Caco-2 (cell line): ENCODE measurements around the gene ATXN10. TPM values are rescaled to one million over a fixed set of nuclear protein-coding genes. Genes with fewer than 3 reads are reported as not detected.

Source experiments
- BruUV-seq: library from RNA; stranded (reverse); fragments of 400-500 nt; replicated peaks from 2 replicates; lab custom pipeline; 2021; lab: Mats Ljungman, UMichigan
- CTCF ChIA-PET: fragments of 300-600 bp; sonication (Branson Sonifier 250); formaldehyde crosslinking; loops from one replicate; lab custom pipeline; 2022; ENCODE audit warnings: antibody characterized with exemption; lab: Charles Lee
- POLR2A ChIA-PET: fragments of 300-600 bp; sonication (Branson Sonifier 250); formaldehyde crosslinking; loops from one replicate; lab custom pipeline; 2022; ENCODE audit warnings: antibody characterized with exemption; lab: Charles Lee
- DNase-seq, 2 experiments: peaks; one replicate each; pipeline versions ENCODE4 v3.0.0 to v3.0.0-alpha.2; 2020 to 2022
- H3K27me3 ChIP-seq: replicated peaks from 2 replicates; pipeline ENCODE4 v1.6.0; 2011; ENCODE audit warnings: low read length; ENCODE audit not compliant: control insufficient read depth, insufficient read depth
- H3K36me3 ChIP-seq: 2 replicates; pipeline ENCODE4 v1.5.1; 2011; ENCODE audit warnings: low read length; ENCODE audit not compliant: control insufficient read depth, insufficient read depth
- H3K4me1 ChIP-seq: fragments of 250-450 bp; sonication (Bioruptor Pico); 2 replicates; pipeline ENCODE4 v1.5.1; 2020; ENCODE audit warnings: mild to moderate bottlenecking
- H3K4me3 ChIP-seq: 2 replicates; pipeline ENCODE4 v1.5.1; 2011; ENCODE audit warnings: low read depth, mild to moderate bottlenecking, control low read depth, low read length
- H3K9me3 ChIP-seq: fragments of 250-450 bp; sonication (Bioruptor Pico); 2 replicates; pipeline ENCODE4 v1.5.1; 2020; ENCODE audit warnings: mild to moderate bottlenecking, moderate library complexity
- H3K27ac Mint-ChIP-seq: one replicate; pipeline ENCODE4 v1.8.0; 2022; ENCODE audit warnings: mixed read lengths; ENCODE audit not compliant: unreplicated experiment
- H3K27me3 Mint-ChIP-seq: one replicate; pipeline ENCODE4 v1.8.0; 2022; ENCODE audit warnings: mixed read lengths; ENCODE audit not compliant: insufficient read depth, unreplicated experiment
- H3K36me3 Mint-ChIP-seq: one replicate; pipeline ENCODE4 v1.8.0; 2022; ENCODE audit warnings: mild to moderate bottlenecking, mixed read lengths; ENCODE audit not compliant: insufficient read depth, unreplicated experiment
- H3K4me1 Mint-ChIP-seq: one replicate; pipeline ENCODE4 v1.8.0; 2022; ENCODE audit warnings: low read depth, mixed read lengths; ENCODE audit not compliant: unreplicated experiment
- H3K4me3 Mint-ChIP-seq: one replicate; pipeline ENCODE4 v1.8.0; 2022; ENCODE audit warnings: mild to moderate bottlenecking, moderate library complexity, mixed read lengths; ENCODE audit not compliant: unreplicated experiment
- H3K9me3 Mint-ChIP-seq: one replicate; pipeline ENCODE4 v1.8.0; 2022; ENCODE audit warnings: mixed read lengths; ENCODE audit not compliant: unreplicated experiment
- CTCF ChIP-seq, 2 experiments: fragments of 200-600 bp in 1 of 2; IDR thresholded peaks; 1 replicate in 1 of 2; 2 replicates in 1 of 2; pipeline versions ENCODE4 v1.5.1 to v1.8.0; 2011 to 2022; ENCODE audit warnings: antibody characterized with exemption in 1 of 2, control low read depth in 1 of 2, inconsistent platforms in 1 of 2, low read depth in 1 of 2, low read length in 1 of 2, mild to moderate bottlenecking in 1 of 2, moderate library complexity in 1 of 2; ENCODE audit not compliant: insufficient read depth in 1 of 2, severe bottlenecking in 1 of 2, unreplicated experiment in 1 of 2
- intact Hi-C: fragments of 100-400 bp; cut with micrococcal nuclease; formaldehyde crosslinking; loops from one replicate; pipeline ENCODE4 v1.10.0; 2022; ENCODE audit not compliant: unreplicated experiment
- total RNA-seq: library from RNA; stranded (reverse); gene quantifications from 2 replicates; pipeline ENCODE4 v1.2.3, GENCODE V29; 2022

The ATXN10 gene
- total RNA-seq, 1 experiment from 2014 or later = 155 TPM

DNA sequence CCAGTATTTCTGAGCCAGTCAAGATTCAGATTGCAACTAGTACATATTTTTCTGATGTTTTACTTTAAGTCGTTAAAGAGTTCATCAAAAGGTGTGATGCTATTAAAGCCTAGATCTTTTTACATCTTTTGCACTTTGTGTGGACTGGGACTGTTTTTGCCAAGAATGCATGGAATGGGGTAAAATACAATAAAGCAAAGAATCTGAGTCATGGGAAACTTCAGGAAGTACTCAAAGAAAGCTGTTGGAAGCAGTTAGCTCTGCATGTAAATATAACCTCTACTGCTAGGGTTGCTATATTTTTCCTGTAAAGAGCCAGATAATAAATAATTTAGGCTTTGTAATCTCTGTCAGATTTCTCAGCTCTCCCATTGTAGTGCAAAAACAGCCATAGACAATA lies 20.9 kb downstream of the ATXN10 start:
- H3K4me1 Mint-ChIP-seq = peaks cover 8% of the 10 kb centered on the region
- no peak overlapping the region for H3K27ac Mint-ChIP-seq
- DNase-seq = no peak
- no TSS peak for BruUV-seq
- Histone ChIP-seq H3K4me1 (peaks cover 20% of the 10 kb centered on the region), H3K4me3 (no peak overlapping the region), H3K27me3 (no peaks in the 10 kb centered on the region), H3K9me3 (no peaks in the 10 kb centered on the region), H3K36me3 (peaks cover 2% of the 10 kb centered on the region; the same call in 1 of the 2 replicates)
- intact Hi-C loops = no loop called here
- ChIA-PET POLR2A (no interaction called here), CTCF (interaction anchor here (0.9 kb wide), 1 partner anchor 22 kb away, joined by 3 read pairs; no protein-coding TSS in a partner anchor)
- TF ChIP-seq CTCF (IDR thresholded peaks at IDR 0.05; ENCODE audit: insufficient read depth in 1 of 2, low read depth in 1 of 2, low read length in 1 of 2, severe bottlenecking in 1 of 2, unreplicated experiment in 1 of 2) = no peak
- no peaks in the 10 kb centered on the region for H3K27me3 Mint-ChIP-seq
- no peak overlapping the region for H3K4me3 Mint-ChIP-seq
- no peaks in the 10 kb centered on the region for H3K9me3 Mint-ChIP-seq
- H3K36me3 Mint-ChIP-seq = peaks cover 22% of the 10 kb centered on the region

- no TSS peak for BruUV-seq
- Mint-ChIP-seq H3K4me3 (no peak overlapping the region), H3K27me3 (no peaks in the 10 kb centered on the region), H3K27ac (no peak overlapping the region), H3K4me1 (peaks cover under 1% of the 10 kb centered on the region), H3K36me3 (peaks cover 27% of the 10 kb centered on the region), H3K9me3 (no peaks in the 10 kb centered on the region)
- no peak overlapping the region for H3K4me3 ChIP-seq
- POLR2A ChIA-PET = no interaction called here
- H3K27me3 ChIP-seq = no peaks in the 10 kb centered on the region
- CTCF ChIA-PET = no interaction called here
- H3K9me3 ChIP-seq = no peaks in the 10 kb centered on the region
- peaks cover 11% of the 10 kb centered on the region for H3K4me1 ChIP-seq
- no peak for DNase-seq
- H3K36me3 ChIP-seq = peaks cover 2% of the 10 kb centered on the region; the same call in 1 of the 2 replicates
- intact Hi-C loops = no loop called here
- TF ChIP-seq CTCF (IDR thresholded peaks at IDR 0.05; ENCODE audit: insufficient read depth in 1 of 2, low read depth in 1 of 2, low read length in 1 of 2, severe bottlenecking in 1 of 2, unreplicated experiment in 1 of 2) = no peak
These were observed 22.2 kb downstream of the ATXN10 start for GRCh38 chr22:45693835-45694234.

- DNase-seq = no peak
- no peaks in the 10 kb centered on the region for H3K27me3 ChIP-seq
- intact Hi-C loops = no loop called here
- H3K4me3 ChIP-seq = no peak overlapping the region
- H3K36me3 ChIP-seq = peaks cover 2% of the 10 kb centered on the region; the same call in 1 of the 2 replicates
- Mint-ChIP-seq H3K27me3 (no peaks in the 10 kb centered on the region), H3K4me3 (no peak overlapping the region), H3K9me3 (no peaks in the 10 kb centered on the region), H3K36me3 (peaks cover 32% of the 10 kb centered on the region), H3K4me1 (no peaks in the 10 kb centered on the region), H3K27ac (no peak overlapping the region)
- no TSS peak for BruUV-seq
- no peaks in the 10 kb centered on the region for H3K9me3 ChIP-seq
- TF ChIP-seq CTCF (IDR thresholded peaks at IDR 0.05; ENCODE audit: insufficient read depth in 1 of 2, low read depth in 1 of 2, low read length in 1 of 2, severe bottlenecking in 1 of 2, unreplicated experiment in 1 of 2) = no peak
- H3K4me1 ChIP-seq = peaks cover 6% of the 10 kb centered on the region; the same call in 1 of the 2 replicates
- CTCF ChIA-PET = no interaction called here
- POLR2A ChIA-PET = no interaction called here
These were observed 24.6 kb downstream of the ATXN10 start for GRCh38 chr22:45696227-45696626.
